CD14-positive monocyte (primary cell): ENCODE data around the gene ITFG2. TPM values are rescaled to one million over a fixed set of nuclear protein-coding genes. Genes with fewer than 3 reads are reported as not detected.
"Not testable (repeated sequence)": the region's sequence is repeated elsewhere in the genome, so short reads cannot be mapped to it uniquely, and the experiment has no call there.

ENCODE experiments used
- DNase-seq, 3 donors: peaks; one replicate each; pipeline ENCODE4 v3.0.0-alpha.2; 2011 to 2022
- H2AFZ ChIP-seq: 2 replicates; pipeline ENCODE4 v1.6.0; 2012; ENCODE audit warnings: mild to moderate bottlenecking, low read depth, low read length, inconsistent platforms; ENCODE audit not compliant: insufficient read depth, poor library complexity, severe bottlenecking
- H3K27ac ChIP-seq, 2 donors: 1 replicate in 1 of 2; 2 replicates in 1 of 2; pipeline ENCODE4 v1.5.1; 2012 to 2013; ENCODE audit warnings: low read length in 2 of 2, control low read depth in 1 of 2, inconsistent platforms in 1 of 2, low read depth in 1 of 2, mild to moderate bottlenecking in 1 of 2
- H3K27me3 ChIP-seq, 2 donors: one replicate each; pipeline versions ENCODE4 v1.6.0 to v1.6.1; 2011 to 2013; ENCODE audit warnings: low read length in 2 of 2; ENCODE audit not compliant: control insufficient read depth in 2 of 2, insufficient read depth in 2 of 2
- H3K36me3 ChIP-seq, 2 donors: replicated peaks in 1 of 2; 1 replicate in 1 of 2; 2 replicates in 1 of 2; pipeline versions ENCODE4 v1.5.1 to v1.6.1; 2012 to 2013; ENCODE audit warnings: low read length in 2 of 2, control low read depth in 1 of 2, inconsistent platforms in 1 of 2, mild to moderate bottlenecking in 1 of 2; ENCODE audit not compliant: insufficient read depth in 2 of 2, control insufficient read depth in 1 of 2
- H3K4me1 ChIP-seq, 2 donors: 1 replicate in 1 of 2; 2 replicates in 1 of 2; pipeline versions ENCODE4 v1.5.1 to v1.6.1; 2012 to 2013; ENCODE audit warnings: low read length in 2 of 2, control low read depth in 1 of 2, inconsistent platforms in 1 of 2, mild to moderate bottlenecking in 1 of 2, moderate library complexity in 1 of 2; ENCODE audit not compliant: insufficient read depth in 2 of 2, control insufficient read depth in 1 of 2
- H3K4me2 ChIP-seq: replicated peaks from 2 replicates; pipeline ENCODE3; 2012; ENCODE audit warnings: low read length, moderate library complexity, mild to moderate bottlenecking; ENCODE audit not compliant: poor library complexity, severe bottlenecking; ENCODE audit errors: extremely low read depth
- H3K4me3 ChIP-seq, 3 experiments: fragments of 200-600 bp in 1 of 3; sonication (generic) in 1 of 3; replicated peaks in 1 of 3; 1 replicate in 2 of 3; 2 replicates in 1 of 3; pipeline ENCODE4 v1.5.1; 2011 to 2013; ENCODE audit warnings: low read length in 3 of 3, mild to moderate bottlenecking in 3 of 3, control low read depth in 2 of 3, low read depth in 2 of 3, inconsistent platforms in 1 of 3, moderate library complexity in 1 of 3
- H3K79me2 ChIP-seq: 2 replicates; pipeline ENCODE4 v1.6.0; 2012; ENCODE audit warnings: mild to moderate bottlenecking, control low read depth, inconsistent platforms, low read length, moderate library complexity; ENCODE audit not compliant: insufficient read depth
- H3K9ac ChIP-seq: 2 replicates; pipeline ENCODE4 v1.6.0; 2017; ENCODE audit warnings: low read length, mild to moderate bottlenecking; ENCODE audit not compliant: insufficient read depth, poor library complexity, severe bottlenecking
- H3K9me3 ChIP-seq, 2 donors: replicated peaks in 1 of 2; 1 replicate in 1 of 2; 2 replicates in 1 of 2; pipeline versions ENCODE4 v1.5.1 to v1.6.1; 2012 to 2013; ENCODE audit warnings: low read length in 2 of 2, control low read depth in 1 of 2; ENCODE audit not compliant: control insufficient read depth in 1 of 2, insufficient read depth in 1 of 2
- H4K20me1 ChIP-seq: 2 replicates; pipeline ENCODE4 v1.6.0; 2012; ENCODE audit warnings: mild to moderate bottlenecking, low read length, control low read depth, moderate library complexity; ENCODE audit not compliant: insufficient read depth
- H3K27ac Mint-ChIP-seq, 7 donors: one replicate each; pipeline ENCODE4 v1.8.0; 2020; ENCODE audit warnings: mild to moderate bottlenecking in 7 of 7, mixed read lengths in 7 of 7, moderate library complexity in 6 of 7, inconsistent platforms in 2 of 7
- H3K27me3 Mint-ChIP-seq, 3 donors: one replicate each; pipeline ENCODE4 v1.8.0; 2021 to 2022; ENCODE audit warnings: low read depth in 3 of 3, mild to moderate bottlenecking in 3 of 3, mixed read lengths in 3 of 3, moderate library complexity in 3 of 3, inconsistent platforms in 1 of 3
- H3K36me3 Mint-ChIP-seq, 2 donors: one replicate each; pipeline ENCODE4 v1.8.0; 2020; ENCODE audit warnings: mixed read lengths in 2 of 2, inconsistent platforms in 1 of 2, mild to moderate bottlenecking in 1 of 2
- H3K4me1 Mint-ChIP-seq: one replicate; pipeline ENCODE4 v1.8.0; 2020; ENCODE audit warnings: mild to moderate bottlenecking, mixed read lengths
- H3K4me3 Mint-ChIP-seq, 2 donors: one replicate each; pipeline ENCODE4 v1.8.0; 2020; ENCODE audit warnings: mild to moderate bottlenecking in 2 of 2, mixed read lengths in 2 of 2, moderate library complexity in 1 of 2
- H3K9me3 Mint-ChIP-seq, 7 donors: one replicate each; pipeline ENCODE4 v1.8.0; 2020 to 2022; ENCODE audit warnings: mixed read lengths in 7 of 7, mild to moderate bottlenecking in 6 of 7, moderate library complexity in 6 of 7, inconsistent platforms in 2 of 7
- CTCF ChIP-seq: fragments of 200-600 bp; IDR thresholded peaks from one replicate; pipeline ENCODE4 v1.8.0; 2022; ENCODE audit warnings: antibody characterized with exemption, mild to moderate bottlenecking
- WGBS: methylation state at CpG from one replicate; pipeline ENCODE4 v1.1.5; 2013; ENCODE audit warnings: missing lambda C conversion rate; ENCODE audit not compliant: insufficient coverage; 5-methylcytosine and 5-hydroxymethylcytosine counted together
- intact Hi-C, 2 donors: fragments of 100-400 bp; cut with micrococcal nuclease; formaldehyde crosslinking; loops; one replicate each; pipeline versions ENCODE4 v1.15.0 to v1.15.1; 2023
- polyA plus RNA-seq, 3 donors: library from polyadenylated mRNA; depleted of rRNA in 1 of 3; unstranded in 2 of 3; stranded (reverse) in 1 of 3; fragments of 300-500 nt in 2 of 3; fragments of >200 nt in 1 of 3; fragmentation: Illumina TruSeq in 2 of 3; gene quantifications; 1 replicate in 2 of 3; 2 replicates in 1 of 3; pipeline ENCODE4 v1.2.3, GENCODE V29; 2012 to 2021

ITFG2 gene
- polyA plus RNA-seq, 3 donors, result 19.1 to 51.2 (median 24.0) TPM

GRCh38 chr12:2864198-2864597, 51.7 kb downstream of the ITFG2 start:
- no peaks in the 10 kb centered on the region for H3K9me3 ChIP-seq
- H3K36me3 ChIP-seq, result peaks cover 52 to 88% of the 10 kb centered on the region in 2 donors
- TF ChIP-seq CTCF, result no peak
- 99% methylated on average over 8 of the region's 9 CpGs for WGBS
- no peaks in the 10 kb centered on the region for H3K27me3 ChIP-seq
- no peak overlapping the region for H3K4me3 ChIP-seq
- Mint-ChIP-seq H3K9me3 (no peaks in the 10 kb centered on the region), H3K27ac (peak overlapping the region in 3 of 7 donors; percentile 2 to 54 (median 41)), H3K4me3 (no peak overlapping the region), H3K27me3 (peaks cover 0 to 2% (median 0%) of the 10 kb centered on the region in 3 donors), H3K4me1 (no peaks in the 10 kb centered on the region), H3K36me3 (peaks cover 62 to 95% of the 10 kb centered on the region in 2 donors)
- no peak overlapping the region for H3K9ac ChIP-seq
- no peaks in the 10 kb centered on the region for H4K20me1 ChIP-seq
- H3K79me2 ChIP-seq, result no peaks in the 10 kb centered on the region
- H2AFZ ChIP-seq, result no peak overlapping the region
- no peak overlapping the region for H3K4me2 ChIP-seq
- DNase-seq, result no peak
- no peaks in the 10 kb centered on the region for H3K4me1 ChIP-seq
- intact Hi-C loops, result no loop called here
- no peak overlapping the region for H3K27ac ChIP-seq

- H3K9me3 ChIP-seq, H3K27ac ChIP-seq, H3K4me1 ChIP-seq, H3K27me3 ChIP-seq, H3K4me3 Mint-ChIP-seq, H3K9ac ChIP-seq, H3K4me2 ChIP-seq, H3K27me3 Mint-ChIP-seq, H4K20me1 ChIP-seq, H3K4me3 ChIP-seq, H3K4me1 Mint-ChIP-seq, intact Hi-C loops, H2AFZ ChIP-seq, DNase-seq, H3K9me3 Mint-ChIP-seq: not testable (repeated sequence)
- Histone ChIP-seq H3K79me2 (peaks cover 38% of the 10 kb centered on the region), H3K36me3 (peaks cover 41 to 70% of the 10 kb centered on the region in 2 donors)
- 83% methylated on average over 3 of the region's 9 CpGs for WGBS
- H3K36me3 Mint-ChIP-seq, result peaks cover 42 to 87% of the 10 kb centered on the region in 2 donors
- H3K27ac Mint-ChIP-seq, result peak overlapping the region in 1 of 7 donors; percentile 36
Observed at GRCh38 chr12:2868986-2869632, 56.6 kb downstream of the ITFG2 start.

Other genes starting within 250 kb of the ITFG2 start
- 10 to 100 TPM; 19.3 to 22.1 (median 20.1) TPM for gene FKBP4, start 17.7 kb upstream of the ITFG2 start, polyA plus RNA-seq
- under 1 TPM in 2 of 3 donors, not detected in 1; 0.19 to 0.24 TPM for gene NRIP2, start 22.4 kb downstream of the ITFG2 start, polyA plus RNA-seq
- not detected for gene TEX52, start 44.4 kb downstream of the ITFG2 start, polyA plus RNA-seq
- under 1 TPM in 1 of 3 donors, not detected in 2; 0.03 TPM for gene FOXM1, start 64.5 kb downstream of the ITFG2 start, polyA plus RNA-seq
- 10 to 100 TPM; 10.2 to 24.7 (median 19.8) TPM for gene RHNO1, start 64.6 kb downstream of the ITFG2 start, polyA plus RNA-seq
- 1 to 10 TPM; 1.7 to 3.6 (median 2.3) TPM for gene TULP3, start 78.2 kb downstream of the ITFG2 start, polyA plus RNA-seq
- gene TEAD4, start 146.7 kb downstream of the ITFG2 start, polyA plus RNA-seq, result not detected